SIG-M5 treated with dmso at 0.1 percent for 504 hours (cell line): ENCODE data around the gene CDH2.
A peak's percentile ranks its signal among the peaks of the same experiment; 100 is the strongest.

Experiments
- DNase-seq: peaks from one replicate; lab custom pipeline; 2025; ENCODE audit not compliant: unreplicated experiment; lab: John Stamatoyannopoulos, UW

Gene CDH2

DNA sequence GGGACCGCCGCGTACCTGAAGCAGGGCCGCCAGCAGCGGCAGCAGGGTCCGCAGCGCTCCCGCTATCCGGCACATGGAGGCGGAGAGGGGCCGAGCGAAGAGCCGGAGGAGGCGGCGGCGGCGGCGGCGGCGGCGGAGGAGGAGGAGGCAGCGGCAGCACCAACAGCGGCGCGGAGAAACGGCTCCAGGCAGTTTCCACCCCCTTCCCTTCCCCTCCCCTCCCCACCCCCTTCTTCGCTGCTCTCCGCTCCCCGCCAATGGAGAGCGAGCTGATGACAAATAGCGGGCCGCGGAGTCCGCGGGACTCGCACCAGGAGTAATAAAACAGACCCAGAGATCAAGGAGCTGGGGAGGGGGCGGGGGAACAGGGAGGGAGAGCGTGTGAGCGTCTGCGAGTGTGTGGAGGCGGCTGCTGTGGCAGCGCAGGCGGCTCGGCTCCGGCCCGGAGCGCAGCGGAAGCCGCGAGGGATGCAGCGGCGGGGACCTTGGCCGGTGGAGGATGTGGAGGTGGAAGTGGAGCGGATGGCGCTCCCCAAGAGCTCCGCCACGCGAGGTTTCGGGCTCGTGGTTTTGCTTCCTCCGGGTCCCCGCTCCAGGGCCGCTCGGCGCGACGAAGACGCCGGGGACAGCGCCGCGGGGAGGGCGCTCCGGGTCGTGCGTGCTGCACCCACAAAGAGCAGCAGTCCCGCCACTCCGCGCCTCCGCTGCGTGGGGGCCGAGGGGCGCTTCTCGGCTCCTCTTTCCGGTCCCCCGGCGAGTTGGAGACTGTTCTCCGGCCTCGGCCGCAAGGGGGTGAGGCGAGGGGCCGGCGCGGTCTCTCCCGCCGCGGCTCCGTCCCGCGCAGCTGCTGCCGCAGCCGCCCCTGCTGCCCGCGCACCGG lies at the start of gene CDH2:
CDH2 (minus strand) TSS at position 183 of the 880 bp plus-strand sequence; CDS start at position 75, 108 bp downstream.
- no peak for DNase-seq

DNA sequence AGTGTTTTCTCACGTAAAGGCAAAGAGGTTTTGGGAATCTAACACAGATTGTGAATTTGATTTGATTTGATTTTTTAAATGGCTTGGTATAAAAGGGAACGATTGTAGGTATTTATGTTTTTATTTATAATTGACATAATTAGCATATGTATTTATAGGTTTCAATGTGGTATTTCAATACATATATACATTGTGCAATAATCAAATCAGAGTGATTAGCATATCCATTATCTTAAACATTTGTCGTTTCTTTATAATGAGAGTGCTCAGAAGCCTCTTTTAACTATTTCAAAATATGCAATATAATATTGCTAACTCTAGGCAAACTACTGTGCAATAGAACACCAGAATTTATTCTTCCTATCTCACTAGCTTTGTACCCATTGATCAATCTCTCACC lies 35.1 kb upstream of the CDH2 start:
- DNase-seq: no peak

DNA sequence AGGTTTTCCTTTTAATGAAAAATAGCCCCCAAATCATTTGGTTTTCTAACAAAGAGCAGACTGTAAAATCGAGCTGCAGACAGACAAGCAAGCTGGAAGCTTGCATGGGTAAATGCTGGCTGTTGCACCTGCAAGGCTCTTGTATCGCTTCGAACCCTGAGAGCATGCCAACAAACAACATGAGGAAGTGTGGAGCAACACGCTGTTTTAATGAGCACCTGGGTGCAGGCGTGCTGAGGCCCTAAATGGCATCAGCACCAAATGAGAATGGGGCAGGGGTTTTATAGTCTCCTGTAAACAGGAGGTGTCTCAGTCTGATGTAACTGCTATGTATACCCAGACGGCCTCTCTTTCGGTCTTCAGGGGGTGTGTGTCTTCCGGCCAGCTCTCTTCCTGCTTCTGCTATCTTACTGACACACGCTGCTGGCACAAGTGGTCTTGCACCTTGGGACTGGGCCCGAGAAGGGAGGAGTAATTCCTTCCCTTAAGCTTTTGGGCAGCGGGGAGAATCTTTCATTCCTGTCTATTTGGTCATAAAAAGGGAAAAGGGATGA lies 31.9 kb upstream of the CDH2 start:
- no peak for DNase-seq

DNA sequence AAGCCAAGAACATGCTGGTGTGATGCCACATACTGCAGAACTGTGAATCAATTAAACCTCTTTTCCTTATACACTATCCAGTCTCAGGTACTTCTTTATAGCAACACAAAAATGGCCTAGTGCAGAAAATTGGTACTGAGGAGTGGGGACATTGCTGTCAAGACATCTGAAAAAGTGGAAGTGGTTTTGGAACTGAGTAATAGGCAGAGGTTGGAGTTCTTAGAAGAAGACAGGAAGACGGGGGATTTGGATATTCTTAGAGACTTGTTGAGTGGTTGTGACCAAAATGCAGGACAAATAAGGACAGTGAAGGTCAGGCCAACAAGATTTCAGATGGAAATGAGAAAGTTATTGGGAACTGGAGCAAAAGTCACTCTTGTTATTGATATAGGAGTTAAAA lies 31.3 kb upstream of the CDH2 start:
- DNase-seq: no peak

DNA sequence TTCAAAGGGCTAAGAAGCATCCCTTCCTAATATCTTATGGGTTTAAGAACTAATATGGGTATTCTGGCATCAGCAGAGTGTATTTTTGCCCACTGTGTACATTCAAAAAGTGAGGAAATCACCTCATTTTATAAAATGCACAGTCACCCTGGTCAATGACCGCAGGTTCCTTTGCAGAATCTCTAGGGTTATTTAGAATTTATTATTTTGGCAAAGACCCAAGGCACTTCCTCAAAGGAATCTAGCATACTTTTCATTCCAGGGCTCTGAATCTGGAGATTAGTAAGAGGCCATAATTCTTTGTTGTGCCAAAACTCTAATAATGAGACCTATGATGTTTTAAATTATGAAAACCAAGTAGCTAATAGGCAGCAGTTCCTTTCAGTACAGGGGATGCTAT lies 27.2 kb upstream of the CDH2 start:
- no peak for DNase-seq

DNA sequence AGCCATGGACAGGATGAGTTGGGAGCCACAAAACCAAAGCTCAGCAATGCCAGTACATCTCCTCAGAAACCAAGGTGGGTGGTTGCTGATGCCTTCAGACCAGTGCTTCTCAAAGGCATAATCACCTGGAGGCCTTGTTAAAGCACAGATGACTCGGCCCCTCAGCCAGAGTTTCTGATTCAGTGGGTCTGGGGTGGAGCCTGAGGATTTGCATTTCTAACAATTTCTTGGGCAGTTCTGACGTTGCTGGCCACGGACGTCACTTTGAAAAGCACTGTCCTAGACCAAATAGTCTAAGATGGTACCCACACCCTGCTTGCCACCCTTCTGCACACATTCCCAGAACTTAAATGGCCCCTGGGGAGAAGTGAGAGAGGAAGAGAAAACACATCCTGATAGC lies 24.1 kb upstream of the CDH2 start:
- DNase-seq: no peak

DNA sequence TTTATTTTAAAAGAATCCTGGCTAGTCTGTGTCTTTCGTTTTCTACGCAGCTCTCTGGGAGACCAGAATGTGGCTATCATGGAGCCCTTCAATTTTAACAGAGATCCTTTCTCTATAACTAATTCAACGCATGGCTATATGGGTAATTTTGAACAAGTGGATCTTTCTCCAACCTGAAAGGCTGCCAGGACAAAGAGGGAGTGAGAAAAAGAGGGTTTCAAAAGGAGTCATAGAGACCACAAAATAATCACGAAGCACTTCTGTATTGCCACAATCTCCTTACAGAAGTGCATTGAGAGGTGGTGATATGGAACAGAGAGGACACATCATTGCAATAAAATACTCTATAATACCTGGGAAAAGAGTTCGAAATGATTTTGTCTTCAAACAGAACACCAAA lies 21.7 kb upstream of the CDH2 start:
- DNase-seq: no peak

DNA sequence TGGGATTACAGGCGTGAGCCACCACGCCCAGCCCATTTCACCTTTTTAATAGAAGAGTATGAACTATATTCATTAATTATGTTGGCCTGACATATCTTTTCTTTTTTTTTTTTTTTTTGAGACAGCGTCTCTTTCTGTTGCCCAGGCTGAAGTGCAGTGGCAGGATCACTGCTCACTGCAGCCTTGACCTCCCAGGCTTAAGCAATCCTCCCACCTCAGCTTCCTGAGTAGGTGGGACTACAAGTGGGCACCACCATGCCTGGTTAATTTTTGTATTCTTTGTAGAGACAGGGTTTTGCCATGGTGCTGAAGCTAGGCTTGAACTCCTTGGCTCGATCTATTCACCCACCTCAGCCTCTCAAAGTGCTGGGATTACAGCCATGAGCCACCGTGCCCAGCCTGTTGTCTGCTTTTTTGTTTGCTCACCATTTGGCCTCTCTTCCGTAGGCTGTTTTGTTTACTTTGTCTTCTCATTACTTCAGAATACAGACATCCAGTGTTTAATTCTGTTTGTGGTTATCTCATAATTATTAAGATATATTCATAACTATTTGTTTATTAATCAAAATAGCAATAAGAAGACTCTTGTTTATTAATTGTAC lies 16.3 kb upstream of the CDH2 start:
- no peak for DNase-seq

DNA sequence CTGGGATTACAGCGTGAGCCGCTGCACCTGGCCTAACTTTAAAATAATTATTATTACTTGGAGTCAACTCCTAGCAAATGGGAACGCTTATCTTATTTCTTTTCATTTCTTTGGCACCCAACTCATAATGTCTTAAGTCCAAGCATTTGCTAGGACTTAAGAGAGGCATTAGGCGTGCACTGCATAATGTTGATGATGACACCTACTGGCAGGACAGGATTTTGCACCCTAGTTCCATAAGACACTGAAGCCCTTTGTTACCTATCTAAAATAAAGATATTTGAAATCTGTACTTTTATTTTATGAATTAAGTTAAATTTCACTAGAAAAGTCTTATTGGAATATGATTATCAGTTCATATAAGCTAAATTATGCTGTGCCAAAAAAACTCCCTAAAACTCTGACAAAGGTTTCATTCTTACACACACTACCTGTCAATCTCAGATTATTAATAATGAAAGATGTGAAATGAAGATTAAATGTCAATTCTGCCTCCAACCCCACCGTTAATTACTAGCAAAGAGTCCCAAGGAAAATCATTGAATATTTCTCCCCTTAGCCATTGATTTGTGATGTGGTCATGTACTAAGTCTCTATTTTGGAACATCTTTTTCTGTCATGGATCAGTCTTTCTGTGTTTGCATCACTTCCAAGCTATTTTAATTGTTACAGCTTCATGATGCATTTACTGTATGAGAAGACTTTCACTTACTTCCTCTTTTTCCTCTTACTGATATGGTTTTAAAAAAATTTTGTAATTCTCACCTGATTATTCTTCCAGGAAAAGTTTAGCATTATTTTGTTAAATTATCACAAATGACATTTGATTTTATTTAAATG lies 12.7 kb upstream of the CDH2 start:
- peak; percentile 31 for DNase-seq

DNA sequence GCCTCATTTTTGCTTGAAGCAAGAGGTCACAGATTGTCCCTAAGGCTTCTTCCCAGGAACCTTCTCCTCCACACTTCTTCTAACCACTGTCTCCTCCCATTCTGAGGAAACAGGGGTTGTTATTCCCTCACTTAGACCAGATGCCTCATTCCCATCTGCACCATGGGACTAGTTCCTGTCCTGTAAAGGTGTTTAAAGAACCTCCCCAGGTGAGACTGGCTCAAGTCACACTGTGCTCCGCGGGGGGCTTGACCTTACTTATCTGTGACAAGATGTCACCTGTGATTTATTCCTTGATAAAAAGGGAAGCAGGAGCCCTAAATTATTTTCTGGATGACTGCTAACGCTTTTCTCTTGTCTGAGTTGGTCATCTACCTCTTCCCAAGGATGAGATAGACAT lies 8.2 kb upstream of the CDH2 start:
- no peak for DNase-seq

DNA sequence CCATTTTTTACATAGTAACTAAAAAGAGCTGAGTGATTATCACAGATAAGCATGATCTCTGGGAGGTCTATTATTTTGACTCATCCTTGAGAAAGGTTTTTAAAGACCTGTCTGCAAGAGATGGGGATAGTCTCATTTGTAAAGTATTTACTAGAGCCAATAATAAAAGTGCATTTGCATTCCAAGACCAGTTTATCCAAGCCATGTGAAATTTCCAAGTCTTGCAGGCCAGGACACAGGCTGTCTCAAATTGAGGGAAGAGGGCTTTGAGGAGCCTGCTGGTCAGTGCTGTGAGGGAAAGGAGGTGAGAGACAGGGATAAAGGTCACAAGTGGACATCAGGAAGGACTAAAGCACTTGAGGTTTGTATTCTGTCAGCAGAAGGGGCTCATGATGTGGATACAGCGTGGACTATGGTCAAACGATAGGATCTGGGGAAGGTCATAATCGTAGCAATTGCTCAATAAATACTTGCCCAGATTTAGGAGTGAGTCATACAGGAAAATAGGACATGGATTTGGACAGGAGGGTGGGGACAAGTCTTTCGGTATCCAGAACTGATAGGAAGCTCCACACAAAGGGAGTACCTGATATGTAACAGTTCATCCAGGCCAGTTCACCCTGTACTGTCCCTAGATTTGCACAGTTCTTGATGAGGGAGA lies 6.6 kb upstream of the CDH2 start:
- DNase-seq: no peak

DNA sequence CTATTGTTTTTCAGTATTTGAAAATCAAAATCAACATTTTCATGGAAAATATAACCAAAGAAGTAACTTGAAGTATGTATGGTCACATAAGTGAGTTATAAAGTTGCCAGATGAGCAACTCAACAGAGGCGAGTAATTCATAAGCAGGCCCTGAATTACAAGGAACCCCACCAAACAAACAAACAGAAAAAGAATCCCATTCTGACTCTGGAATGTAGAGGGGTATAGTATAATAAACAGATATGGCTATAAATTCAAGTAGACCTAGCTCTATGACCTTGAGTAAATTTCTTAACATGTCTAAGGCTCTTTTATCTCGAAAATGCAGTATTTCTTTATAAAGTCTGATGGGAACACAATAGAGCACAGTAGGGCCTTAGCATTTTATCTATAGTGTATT lies 4.7 kb upstream of the CDH2 start:
- DNase-seq: no peak

DNA sequence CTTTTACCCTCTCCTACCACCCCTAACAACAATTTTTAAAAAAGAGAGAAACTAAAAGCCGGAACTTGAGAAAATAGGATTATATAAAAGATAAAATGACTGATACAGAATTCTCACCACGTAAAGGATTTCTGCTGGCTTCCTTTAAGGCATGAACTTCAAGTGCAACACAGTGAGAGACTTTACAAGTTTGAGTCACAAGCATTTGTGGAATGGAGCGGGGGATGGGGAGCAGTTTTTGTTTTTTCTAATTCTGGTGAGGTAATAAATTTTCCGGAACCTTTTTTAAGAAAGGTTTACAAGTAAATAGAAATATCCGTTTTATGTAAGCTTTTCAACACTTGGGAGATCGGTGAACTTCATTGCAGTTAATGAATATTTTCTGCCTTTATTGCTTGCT lies 1.8 kb upstream of the CDH2 start:
- no peak for DNase-seq

DNA sequence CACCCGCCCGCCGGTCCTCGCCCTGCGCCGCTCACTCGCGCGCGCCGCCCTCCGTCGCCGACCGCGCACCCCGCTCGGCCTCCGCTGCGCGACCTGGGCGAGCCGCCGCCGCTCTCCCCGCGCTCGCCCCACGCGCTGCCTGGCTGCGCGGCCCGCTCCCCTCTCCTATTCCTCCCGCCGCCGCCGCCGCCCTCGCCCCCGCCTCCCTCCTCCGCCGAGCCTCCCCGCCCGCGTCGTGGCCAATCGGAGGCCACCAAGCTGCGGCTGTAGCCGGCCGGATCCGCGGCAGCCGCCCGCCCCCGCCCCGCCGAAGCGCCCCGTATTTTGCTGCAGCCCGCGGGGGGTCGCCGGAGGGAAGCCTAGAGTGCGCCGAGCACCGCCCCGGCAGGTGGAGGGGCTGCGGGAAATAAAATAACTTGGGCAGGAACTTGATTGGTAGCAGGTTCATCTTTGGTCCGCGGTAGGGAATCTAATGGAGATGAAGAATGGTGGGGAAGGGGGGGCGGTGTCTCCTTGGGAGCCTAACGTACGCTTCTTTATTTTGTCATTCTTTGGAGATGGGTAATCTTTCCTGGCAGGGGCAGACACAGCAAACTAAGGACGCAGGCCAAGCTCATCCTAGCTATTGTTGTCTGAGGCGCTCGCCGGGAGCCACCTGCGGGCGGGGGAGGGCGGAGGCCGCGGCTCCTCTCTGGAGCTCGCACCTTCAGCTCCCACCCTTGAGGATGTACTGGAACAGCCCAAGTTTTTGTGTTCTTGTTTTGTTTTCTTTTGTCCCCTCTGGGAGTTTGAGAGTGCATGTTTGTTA lies 1.1 kb upstream of the CDH2 start:
- DNase-seq: no peak

DNA sequence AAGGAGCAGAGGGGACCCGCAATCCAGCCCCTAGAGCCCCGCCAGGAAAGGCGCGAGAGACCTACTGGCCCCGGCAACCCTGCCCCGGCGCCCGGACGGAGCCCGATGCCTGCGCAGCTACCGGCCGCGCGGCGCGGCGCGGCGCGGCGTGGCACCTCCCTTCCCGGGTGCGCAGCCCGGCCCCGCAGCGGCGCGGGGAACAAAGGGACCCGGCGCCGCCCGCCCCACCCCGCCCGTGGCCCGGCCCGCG lies 307 bp downstream of the CDH2 start:
- DNase-seq: no peak

DNA sequence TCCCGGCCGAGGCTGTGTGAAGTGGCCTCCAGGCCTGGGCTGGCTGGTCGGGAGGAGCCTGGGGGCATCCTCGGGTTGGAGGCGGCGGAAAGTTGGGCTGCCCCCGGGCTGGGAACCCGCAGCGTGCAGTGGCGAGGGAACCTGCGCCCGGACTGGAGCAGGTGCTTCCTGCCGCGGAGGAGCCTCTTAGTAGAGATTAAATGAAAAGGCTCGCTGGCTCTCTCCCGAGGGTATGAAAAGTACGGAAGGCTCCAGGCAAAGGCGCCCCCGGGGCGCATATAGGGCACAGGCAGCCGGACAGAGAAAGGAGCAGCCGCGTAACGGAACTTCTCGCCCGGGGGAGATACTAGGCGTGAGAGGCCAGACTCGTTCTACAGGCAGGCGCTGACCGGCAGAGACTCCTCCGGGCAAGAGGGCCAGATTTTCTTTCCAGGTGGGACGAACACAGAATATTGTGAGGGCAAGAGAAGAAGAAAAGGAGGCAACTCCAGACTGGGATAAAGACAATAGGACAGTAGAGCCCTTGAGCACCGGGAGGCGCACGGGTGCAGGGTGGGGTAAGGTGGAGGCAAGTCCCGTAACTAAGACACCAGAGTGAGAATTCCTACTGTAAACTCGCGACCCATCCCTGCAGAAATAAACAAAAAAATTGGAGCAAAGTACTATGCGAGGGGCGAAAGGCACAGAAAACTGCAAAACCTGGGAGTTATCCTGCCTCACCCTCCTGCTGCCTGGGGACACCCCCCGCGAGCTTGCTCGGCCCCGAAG lies 816 bp downstream of the CDH2 start:
- DNase-seq: no peak

DNA sequence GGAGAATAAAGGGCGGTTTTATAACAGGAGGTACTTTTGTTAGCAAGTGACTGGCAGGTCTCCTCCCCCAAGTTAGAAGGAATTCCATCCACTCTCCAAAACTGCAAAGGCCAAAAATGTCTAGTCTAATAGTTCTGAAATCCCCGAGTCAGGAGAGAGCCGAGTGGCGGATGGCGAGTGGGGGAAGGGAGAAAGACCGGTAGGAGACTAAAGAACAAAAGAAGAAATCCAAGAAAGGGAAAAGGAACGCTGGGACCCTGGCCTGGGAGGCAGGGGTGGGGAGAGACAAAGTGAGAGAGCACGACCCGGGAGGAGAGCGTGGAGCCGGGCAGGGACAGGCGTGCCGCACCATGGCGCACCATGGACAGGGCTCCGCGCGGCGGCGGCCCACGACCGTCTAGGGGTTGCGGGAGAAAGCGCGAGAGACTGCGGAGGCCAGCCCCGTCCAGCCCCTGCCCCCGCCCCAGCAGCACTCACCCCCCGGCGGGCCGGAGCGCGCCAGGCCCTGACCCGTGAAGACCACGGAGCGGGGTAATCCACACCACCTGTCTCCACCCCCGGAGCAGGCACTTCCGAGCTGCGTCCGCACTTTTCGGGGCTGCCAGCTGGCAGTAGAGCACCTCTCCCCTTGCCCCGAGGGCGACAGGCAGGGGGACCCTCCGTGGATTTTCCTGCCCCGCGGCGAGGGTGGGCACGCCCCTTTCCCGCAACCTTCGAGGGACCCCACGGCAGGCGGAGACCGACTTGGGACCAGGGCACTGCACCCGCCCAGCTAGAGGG lies 1.6 kb downstream of the CDH2 start:
- DNase-seq: no peak

DNA sequence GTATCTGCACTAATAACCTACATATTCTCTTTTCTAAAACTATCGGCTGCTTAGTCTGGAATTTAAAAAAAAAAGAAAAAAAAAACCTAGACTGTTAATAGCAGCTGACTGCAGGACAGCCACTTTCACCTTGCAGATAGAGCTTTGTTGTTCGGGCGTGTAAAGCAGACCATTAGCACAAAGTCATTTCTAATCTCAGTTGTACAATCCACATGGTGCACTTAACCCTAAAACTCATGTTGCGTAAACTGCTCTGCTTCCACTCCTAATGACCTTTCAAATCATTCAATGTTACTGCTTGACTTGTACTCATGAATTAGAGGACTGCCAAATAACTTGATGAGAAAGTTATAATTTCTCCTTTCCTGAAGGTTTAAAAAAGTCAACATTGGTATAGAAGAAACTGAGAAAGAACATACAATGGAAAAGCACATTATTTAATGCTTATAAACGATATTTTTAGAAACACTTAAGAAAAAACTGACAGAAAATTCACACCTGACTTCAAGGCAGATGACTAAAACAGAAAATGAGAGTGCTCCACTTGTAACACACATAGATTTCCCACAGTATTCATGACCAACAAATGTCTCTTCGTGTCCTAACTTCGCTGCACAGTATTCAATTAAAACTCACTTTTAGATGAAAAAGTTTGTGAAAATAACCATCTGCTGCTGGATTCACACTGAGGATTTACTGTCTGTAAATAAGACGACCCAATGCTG lies 2.6 kb downstream of the CDH2 start:
- DNase-seq: no peak
